Muscle of leg (tissue), 11 donors: ENCODE data around the gene SYNCRIP. TPM values are rescaled to one million over a fixed set of nuclear protein-coding genes. Genes with fewer than 3 reads are reported as not detected.
"Not testable (repeated sequence)": the region's sequence is repeated elsewhere in the genome, so short reads cannot be mapped to it uniquely, and the experiment has no call there.

Experiments used
- DNase-seq: peaks from one replicate; pipeline ENCODE4 v3.0.0; 2013
- H3K27ac ChIP-seq: one replicate; pipeline ENCODE4 v1.5.1; 2013; ENCODE audit warnings: mild to moderate bottlenecking, low read length, control low read depth
- H3K27me3 ChIP-seq: one replicate; pipeline ENCODE4 v1.6.1; 2013; ENCODE audit warnings: low read length; ENCODE audit not compliant: control insufficient read depth, insufficient read depth
- H3K36me3 ChIP-seq: one replicate; pipeline ENCODE4 v1.6.1; 2013; ENCODE audit warnings: low read length; ENCODE audit not compliant: control insufficient read depth, insufficient read depth
- H3K4me1 ChIP-seq: one replicate; pipeline ENCODE4 v1.6.1; 2013; ENCODE audit warnings: low read length; ENCODE audit not compliant: control insufficient read depth, insufficient read depth
- H3K4me3 ChIP-seq: one replicate; pipeline ENCODE4 v1.5.1; 2013; ENCODE audit warnings: low read length, control low read depth
- H3K9me3 ChIP-seq: replicated peaks from 2 replicates; pipeline ENCODE4 v1.6.1; 2013; ENCODE audit warnings: low read depth, low read length; ENCODE audit not compliant: control insufficient read depth
- WGBS: methylation state at CpG from one replicate; pipeline ENCODE4 v1.1.5; 2013; ENCODE audit warnings: missing lambda C conversion rate; ENCODE audit not compliant: insufficient coverage; 5-methylcytosine and 5-hydroxymethylcytosine counted together
- polyA plus RNA-seq, 8 donors: library from polyadenylated mRNA; unstranded; fragments of 120-200 nt; gene quantifications; one replicate each; pipeline versions ENCODE4 v1.2.1 to v1.2.3, GENCODE V29; 2013; ENCODE audit warnings: inconsistent platforms in 1 of 8, low replicate concordance in 1 of 8; ENCODE audit not compliant: insufficient read length in 8 of 8, insufficient read depth in 1 of 8
- total RNA-seq: library from RNA; stranded (reverse); fragments of 120-200 nt; gene quantifications from one replicate; pipeline ENCODE4 v1.2.4, GENCODE V29; 2013

Gene SYNCRIP
- total and polyA plus RNA-seq, 9 donors: 56.3 to 126 (median 101) TPM

DNA sequence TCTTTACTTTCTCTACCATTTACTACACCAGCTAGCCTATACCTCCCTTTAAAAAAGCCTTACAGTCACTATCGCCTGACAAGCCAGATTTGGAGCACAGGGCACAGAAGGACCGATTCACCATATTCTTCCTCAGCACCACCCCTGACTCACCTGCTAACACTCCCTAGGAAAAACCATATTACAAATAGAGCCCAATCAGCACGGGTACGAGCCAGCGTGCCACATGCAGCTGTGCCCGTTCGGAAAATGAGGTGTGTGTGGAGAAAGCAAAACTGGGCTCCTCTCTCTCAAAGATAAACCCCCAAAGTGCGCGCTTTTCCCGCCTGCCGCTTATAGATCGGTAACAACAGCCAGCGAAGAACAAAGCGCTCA lies 1.2 kb downstream of the SYNCRIP start:
- peaks cover 4% of the 10 kb centered on the region for H3K4me1 ChIP-seq
- H3K27me3 ChIP-seq: no peaks in the 10 kb centered on the region
- peak overlapping the region; percentile 98 for H3K4me3 ChIP-seq
- peaks cover 19% of the 10 kb centered on the region for H3K36me3 ChIP-seq
- H3K27ac ChIP-seq: peak overlapping the region; percentile 100
- 0% methylated on average over 8 of the region's 14 CpGs for WGBS
- DNase-seq: no peak
- H3K9me3 ChIP-seq: no peaks in the 10 kb centered on the region

DNA sequence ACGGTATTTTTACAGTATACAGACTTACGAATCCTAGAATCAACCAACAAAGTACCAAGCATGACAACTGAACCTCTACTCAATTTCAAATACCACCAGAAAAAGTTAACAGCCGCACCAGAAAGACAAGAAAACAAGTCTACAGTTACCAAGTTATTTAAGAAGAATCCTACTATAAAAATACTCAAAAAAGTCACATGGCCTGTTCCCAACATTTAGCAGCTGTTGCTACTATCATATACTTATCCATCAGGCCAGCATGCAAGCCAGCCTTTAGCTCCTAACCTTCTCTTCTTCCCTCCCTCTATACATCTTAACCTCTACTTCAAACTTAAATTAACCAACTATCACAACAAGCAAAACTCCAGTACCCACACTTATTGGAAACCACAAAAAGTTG lies 1.9 kb downstream of the SYNCRIP start:
- H3K4me3 ChIP-seq: peak overlapping the region; percentile 98
- H3K9me3 ChIP-seq: no peaks in the 10 kb centered on the region
- peak overlapping the region; percentile 100 for H3K27ac ChIP-seq
- WGBS: 40% methylated on average over 1 of the region's 3 CpGs
- no peaks in the 10 kb centered on the region for H3K27me3 ChIP-seq
- DNase-seq: peak; percentile 45
- H3K4me1 ChIP-seq: peaks cover 4% of the 10 kb centered on the region
- H3K36me3 ChIP-seq: peaks cover 22% of the 10 kb centered on the region

GRCh38 chr6:85637579-85637978 lies 5.1 kb downstream of the SYNCRIP start:
- WGBS: 80% methylated on average over 1 of the region's 3 CpGs
- Histone ChIP-seq H3K27me3 (no peaks in the 10 kb centered on the region), H3K36me3 (peaks cover 43% of the 10 kb centered on the region), H3K9me3 (no peaks in the 10 kb centered on the region), H3K27ac (no peak overlapping the region), H3K4me3 (no peak overlapping the region), H3K4me1 (no peaks in the 10 kb centered on the region)
- DNase-seq: no peak

GRCh38 chr6:85632164-85632942 lies 10.3 kb downstream of the SYNCRIP start:
- no peak for DNase-seq
- H3K27ac ChIP-seq: no peak overlapping the region
- H3K4me3 ChIP-seq: no peak overlapping the region
- 92% methylated on average over 3 of the region's 6 CpGs for WGBS
- peaks cover 59% of the 10 kb centered on the region for H3K36me3 ChIP-seq
- no peaks in the 10 kb centered on the region for H3K27me3 ChIP-seq
- no peaks in the 10 kb centered on the region for H3K9me3 ChIP-seq
- H3K4me1 ChIP-seq: no peaks in the 10 kb centered on the region

DNA sequence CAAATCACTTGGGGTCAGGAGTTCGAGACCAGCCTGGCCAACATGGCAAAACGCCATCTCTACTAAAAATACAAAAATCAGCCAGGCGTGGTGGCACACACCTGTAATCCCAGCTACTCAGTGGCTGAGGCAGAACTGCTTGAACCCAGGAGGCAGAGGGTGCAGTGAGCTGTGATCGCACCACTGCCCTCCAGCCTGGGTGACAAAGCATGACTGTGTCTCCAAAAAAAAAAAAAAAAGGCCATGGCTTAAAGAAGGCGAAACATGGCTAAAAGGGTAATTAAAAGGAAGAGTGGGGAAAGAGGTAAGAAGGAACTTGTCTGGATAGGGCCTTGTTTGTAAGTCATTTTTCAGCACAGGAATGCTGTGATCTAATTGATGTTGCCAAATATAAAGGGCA lies 11.6 kb downstream of the SYNCRIP start:
- H3K27me3 ChIP-seq, H3K9me3 ChIP-seq, H3K4me1 ChIP-seq, DNase-seq, H3K27ac ChIP-seq, H3K4me3 ChIP-seq: not testable (repeated sequence)
- 100% methylated on average over 2 of the region's 5 CpGs for WGBS
- peaks cover 55% of the 10 kb centered on the region for H3K36me3 ChIP-seq

GRCh38 chr6:85628353-85628752 lies 14.3 kb downstream of the SYNCRIP start:
- Histone ChIP-seq H3K27me3 (no peaks in the 10 kb centered on the region), H3K36me3 (peaks cover 40% of the 10 kb centered on the region), H3K4me3 (no peak overlapping the region), H3K4me1 (no peaks in the 10 kb centered on the region), H3K9me3 (no peaks in the 10 kb centered on the region), H3K27ac (no peak overlapping the region)
- no CpG with 5 or more reads among the region's 1 CpG for WGBS
- DNase-seq: no peak

GRCh38 chr6:85620308-85620707 lies 22.4 kb downstream of the SYNCRIP start:
- H3K27me3 ChIP-seq: no peaks in the 10 kb centered on the region
- H3K9me3 ChIP-seq: no peaks in the 10 kb centered on the region
- no CpG with 5 or more reads among the region's 2 CpGs for WGBS
- no peak for DNase-seq
- H3K4me3 ChIP-seq: no peak overlapping the region
- H3K27ac ChIP-seq: no peak overlapping the region
- H3K4me1 ChIP-seq: no peaks in the 10 kb centered on the region
- H3K36me3 ChIP-seq: peaks cover 48% of the 10 kb centered on the region

DNA sequence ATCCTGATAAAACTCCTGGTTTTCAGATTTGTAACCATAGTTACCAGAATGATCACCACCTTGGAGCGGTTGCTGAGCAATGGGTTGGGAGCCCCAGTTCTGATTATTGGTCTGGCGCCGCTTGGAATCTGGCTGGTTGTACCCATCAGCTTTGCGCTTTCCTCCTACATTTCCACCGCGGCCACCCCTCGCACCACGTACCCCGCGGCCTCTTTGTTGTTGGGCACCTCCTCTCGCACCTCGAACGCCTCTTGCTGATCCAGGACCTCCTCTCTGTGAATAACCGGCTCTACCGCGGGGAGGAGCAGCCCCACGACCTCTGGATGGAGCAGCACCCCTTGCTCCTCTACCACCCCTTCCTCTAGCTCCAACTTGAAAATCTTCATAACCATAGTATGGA lies 27.9 kb downstream of the SYNCRIP start:
- H3K4me1 ChIP-seq: no peaks in the 10 kb centered on the region
- no peak overlapping the region for H3K27ac ChIP-seq
- DNase-seq: no peak
- WGBS: 97% methylated on average over 13 of the region's 17 CpGs
- H3K27me3 ChIP-seq: no peaks in the 10 kb centered on the region
- H3K9me3 ChIP-seq: no peaks in the 10 kb centered on the region
- H3K36me3 ChIP-seq: peaks cover 46% of the 10 kb centered on the region
- no peak overlapping the region for H3K4me3 ChIP-seq

DNA sequence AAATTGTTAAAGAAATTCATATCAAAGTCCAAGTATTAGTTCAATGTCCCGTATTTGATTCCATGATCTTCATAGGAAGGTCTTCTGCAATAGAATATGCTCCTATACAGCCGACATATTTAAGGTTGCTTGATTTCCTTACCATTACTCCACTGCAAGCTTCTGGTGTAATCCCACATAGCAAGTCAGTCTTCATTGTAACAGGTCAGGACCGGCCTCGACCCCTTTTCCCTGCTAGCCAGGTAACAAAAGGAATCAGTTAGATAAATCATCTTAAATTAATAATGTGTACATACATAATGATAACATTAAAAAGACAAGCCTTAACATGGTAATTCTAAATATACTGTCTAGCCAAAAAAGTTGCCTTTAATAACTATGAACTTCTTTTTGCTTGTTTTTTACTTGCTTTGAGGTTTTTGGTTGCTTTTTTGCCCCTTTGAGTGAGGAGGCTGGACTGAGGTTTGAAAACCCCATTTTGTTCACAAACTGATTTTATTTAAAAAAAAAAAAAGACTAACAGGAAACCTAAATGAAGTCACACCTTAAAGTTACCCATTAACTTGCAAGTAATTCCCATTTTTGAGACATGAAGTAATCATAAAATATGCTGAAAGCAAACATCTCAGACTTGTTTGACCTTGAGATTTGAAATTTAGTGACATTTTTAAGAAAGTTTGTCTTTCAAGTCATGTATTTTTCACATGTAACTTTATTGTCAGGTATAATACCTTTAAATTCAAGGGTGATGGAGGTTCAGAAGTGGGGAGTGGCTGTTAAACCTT lies 29.8 kb downstream of the SYNCRIP start:
- Histone ChIP-seq H3K27ac (no peak overlapping the region), H3K4me1 (no peaks in the 10 kb centered on the region), H3K36me3 (peaks cover 37% of the 10 kb centered on the region), H3K27me3 (no peaks in the 10 kb centered on the region), H3K4me3 (no peak overlapping the region), H3K9me3 (no peaks in the 10 kb centered on the region)
- DNase-seq: no peak
- WGBS: no CpG with 5 or more reads among the region's 4 CpGs

GRCh38 chr6:85610182-85610895 lies 32.3 kb downstream of the SYNCRIP start:
- H3K9me3 ChIP-seq: no peaks in the 10 kb centered on the region
- DNase-seq: no peak
- WGBS: no CpG with 5 or more reads among the region's 2 CpGs
- no peaks in the 10 kb centered on the region for H3K27me3 ChIP-seq
- no peaks in the 10 kb centered on the region for H3K4me1 ChIP-seq
- peaks cover 26% of the 10 kb centered on the region for H3K36me3 ChIP-seq
- no peak overlapping the region for H3K4me3 ChIP-seq
- no peak overlapping the region for H3K27ac ChIP-seq
